GM13977 (cell line): ENCODE data around the gene SIGLEC9.

ENCODE experiments used
- DNase-seq: peaks from one replicate; pipeline ENCODE4 v3.0.0; 2012; ENCODE audit warnings: low spot score
- CTCF ChIP-seq: IDR thresholded peaks from 2 replicates; pipeline ENCODE4 v1.5.1; 2012; ENCODE audit warnings: mild to moderate bottlenecking, control low read depth; ENCODE audit not compliant: insufficient read depth; ENCODE audit errors: extremely low read depth, missing control alignments
- in situ Hi-C: fragments of 300-500 bp; cut with MboI; formaldehyde crosslinking; loops from one replicate; pipeline ENCODE4 v1.12.0; 2022; ENCODE audit warnings: low sequenced_read_pairs, low pct_unique_long_range_greater_than_20kb, mixed read lengths, inconsistent platforms; ENCODE audit not compliant: unreplicated experiment

SIGLEC9 gene

GRCh38 chr19:51135004-51135403, 10.3 kb downstream of the SIGLEC9 start:
- in situ Hi-C loops, result no loop called here
- no peak for DNase-seq
- no peak for TF ChIP-seq CTCF

GRCh38 chr19:51135986-51136762, 11.5 kb downstream of the SIGLEC9 start:
- DNase-seq, result no peak
- no peak for TF ChIP-seq CTCF
- in situ Hi-C loops, result no loop called here

GRCh38 chr19:51136851-51137551, 12.3 kb downstream of the SIGLEC9 start:
- in situ Hi-C loops, result no loop called here
- DNase-seq, result no peak
- no peak for TF ChIP-seq CTCF

GRCh38 chr19:51137792-51138425, 13.2 kb downstream of the SIGLEC9 start:
- no peak for DNase-seq
- TF ChIP-seq CTCF, result no peak
- in situ Hi-C loops, result no loop called here

GRCh38 chr19:51138549-51138979, 13.9 kb downstream of the SIGLEC9 start:
- in situ Hi-C loops, result no loop called here
- DNase-seq, result no peak
- TF ChIP-seq CTCF, result no peak

- DNase-seq, result no peak
- in situ Hi-C loops, result no loop called here
- TF ChIP-seq CTCF, result no peak
These were observed 14.8 kb downstream of the SIGLEC9 start for GRCh38 chr19:51139299-51140014.
